Stimulated activated CD4-positive, alpha-beta T cell treated with anti-CD3 and anti-CD28 coated beads, Interleukin-12 subunit alpha, Interleukin-12 subunit beta, amount 100 ng/mL, for 24 hours (primary cell): Measurements from ENCODE around the gene TRAF3IP1.

Source experiments
- DNase-seq, 2 experiments: peaks; one replicate each; pipeline ENCODE4 v3.0.0-alpha.2; 2020; ENCODE audit warnings: low read depth in 2 of 2

Gene TRAF3IP1

DNA sequence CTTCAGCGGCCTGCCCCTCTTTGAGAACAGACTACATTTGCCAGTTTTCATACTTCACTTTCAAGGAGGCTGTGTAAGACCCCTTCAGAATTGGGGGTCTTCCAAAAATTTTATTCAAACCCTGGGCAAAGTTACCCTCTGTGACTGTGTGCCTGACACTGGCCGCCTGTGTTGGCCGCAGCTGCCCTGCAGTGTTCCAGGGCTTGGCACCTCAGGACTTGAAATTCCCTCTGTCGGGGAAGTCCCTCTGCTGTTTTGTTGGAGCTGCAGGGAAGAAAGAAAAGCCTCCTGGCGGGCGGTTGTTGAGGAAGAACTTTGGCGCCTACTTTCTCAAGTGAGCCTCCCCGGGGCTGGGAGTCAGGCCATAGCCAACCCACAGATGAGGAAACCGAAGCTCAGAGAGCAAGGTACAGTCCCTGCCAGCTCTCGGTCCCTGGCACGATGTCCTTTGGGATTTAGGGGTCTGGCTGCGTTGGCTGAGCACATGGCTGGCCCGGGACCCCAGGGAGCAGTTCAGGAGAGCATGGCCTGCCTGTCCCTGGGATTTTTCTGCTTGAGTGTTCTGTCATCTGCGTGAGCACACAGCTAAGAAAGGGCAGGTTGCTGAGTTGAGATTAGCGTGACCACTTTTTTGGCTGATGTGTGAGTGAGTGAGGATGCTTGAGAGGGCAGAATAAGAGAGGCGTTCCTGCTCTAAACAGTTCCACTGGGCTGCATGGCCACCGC lies 88.5 kb downstream of the TRAF3IP1 start:
- DNase-seq, result no peak

DNA sequence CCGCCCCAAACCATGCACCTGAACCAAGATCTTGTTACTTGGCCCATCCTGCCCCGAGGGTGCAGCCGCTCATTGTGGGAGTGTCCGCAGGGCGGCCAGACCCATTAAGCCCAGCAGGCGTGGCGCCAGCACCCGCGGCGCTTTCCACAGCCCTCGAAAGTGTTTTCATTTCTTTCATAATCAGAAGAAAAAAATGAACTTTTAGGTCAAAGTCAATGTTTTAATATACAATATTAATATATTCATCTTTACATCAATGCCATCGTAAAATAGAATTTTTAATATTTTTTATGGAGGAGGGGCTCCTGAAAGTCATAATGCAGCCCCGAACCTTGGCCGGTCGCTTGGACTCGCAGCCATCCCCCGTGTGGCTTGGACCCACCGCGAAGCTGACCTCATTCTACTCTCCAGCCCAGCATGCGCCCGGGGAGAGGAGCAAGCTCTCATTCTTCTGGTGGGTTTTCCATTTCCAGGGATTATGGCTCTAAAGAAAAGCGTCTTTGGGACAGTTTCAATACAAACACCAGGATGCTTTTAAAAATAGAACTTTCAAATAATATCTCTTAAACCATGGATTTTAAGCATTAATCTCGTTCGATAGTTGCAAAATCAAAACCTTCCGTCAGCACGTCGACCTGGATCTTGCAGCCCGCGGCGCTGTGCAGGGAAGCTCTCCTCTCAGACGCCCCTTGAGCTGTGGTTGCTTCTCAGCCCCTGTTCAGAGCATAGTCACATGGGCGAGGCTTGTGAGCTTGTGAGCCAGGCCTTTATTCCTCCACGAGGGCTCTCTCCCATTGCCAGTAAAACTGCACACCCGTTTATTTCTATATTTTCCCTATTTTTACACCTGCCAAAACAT lies 89.3 kb downstream of the TRAF3IP1 start:
- DNase-seq, result no peak

DNA sequence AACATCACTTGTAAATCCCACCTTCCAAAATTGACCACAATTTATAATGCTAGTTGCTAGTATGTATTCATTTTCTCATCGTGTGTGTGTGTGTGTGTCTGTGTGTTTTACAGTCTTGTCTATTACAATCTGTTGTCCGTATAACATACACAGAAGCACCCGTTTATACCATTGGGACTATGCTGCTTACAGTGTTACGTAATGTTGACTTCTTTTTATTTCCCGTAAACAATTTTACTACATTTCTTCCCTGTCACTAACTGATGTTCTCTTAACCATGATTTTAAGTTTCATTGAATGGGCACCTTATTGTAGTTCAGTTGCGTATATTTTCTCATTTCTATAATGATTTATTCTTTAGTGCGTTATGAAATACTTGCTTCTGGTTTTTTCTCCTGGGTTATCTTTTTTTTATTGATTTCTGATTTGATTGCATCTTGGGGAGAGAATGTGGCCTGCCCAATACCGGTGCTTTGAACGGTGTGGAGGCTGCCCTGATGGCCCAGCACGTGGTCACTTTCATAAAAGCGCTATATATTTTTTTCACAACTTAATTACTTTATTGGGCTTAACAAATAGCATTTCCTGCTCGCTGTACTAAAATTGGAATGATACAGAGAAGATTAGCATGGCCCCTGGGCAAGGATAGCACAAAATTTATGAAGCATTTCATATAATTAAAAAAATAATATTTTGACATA lies 91.9 kb downstream of the TRAF3IP1 start:
- DNase-seq, result no peak

DNA sequence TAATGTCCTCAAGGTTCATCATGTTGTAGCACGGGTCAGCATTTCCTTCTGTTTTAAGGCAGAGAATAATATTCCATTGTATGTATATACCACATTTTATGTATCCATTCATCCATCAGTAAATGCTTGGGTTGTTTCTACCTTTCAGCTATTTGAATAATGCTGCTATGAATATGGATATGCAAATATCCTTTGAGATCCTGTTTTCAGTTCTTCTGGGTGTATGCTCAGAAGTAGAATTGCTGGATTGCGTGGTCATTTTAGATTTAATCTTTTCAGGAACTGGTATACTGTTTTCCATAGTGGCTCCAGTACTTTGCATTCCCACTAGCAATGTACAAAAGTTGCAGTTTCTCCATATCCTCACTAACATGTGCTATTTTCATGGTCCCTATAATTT lies 93.0 kb downstream of the TRAF3IP1 start:
- DNase-seq, result no peak

DNA sequence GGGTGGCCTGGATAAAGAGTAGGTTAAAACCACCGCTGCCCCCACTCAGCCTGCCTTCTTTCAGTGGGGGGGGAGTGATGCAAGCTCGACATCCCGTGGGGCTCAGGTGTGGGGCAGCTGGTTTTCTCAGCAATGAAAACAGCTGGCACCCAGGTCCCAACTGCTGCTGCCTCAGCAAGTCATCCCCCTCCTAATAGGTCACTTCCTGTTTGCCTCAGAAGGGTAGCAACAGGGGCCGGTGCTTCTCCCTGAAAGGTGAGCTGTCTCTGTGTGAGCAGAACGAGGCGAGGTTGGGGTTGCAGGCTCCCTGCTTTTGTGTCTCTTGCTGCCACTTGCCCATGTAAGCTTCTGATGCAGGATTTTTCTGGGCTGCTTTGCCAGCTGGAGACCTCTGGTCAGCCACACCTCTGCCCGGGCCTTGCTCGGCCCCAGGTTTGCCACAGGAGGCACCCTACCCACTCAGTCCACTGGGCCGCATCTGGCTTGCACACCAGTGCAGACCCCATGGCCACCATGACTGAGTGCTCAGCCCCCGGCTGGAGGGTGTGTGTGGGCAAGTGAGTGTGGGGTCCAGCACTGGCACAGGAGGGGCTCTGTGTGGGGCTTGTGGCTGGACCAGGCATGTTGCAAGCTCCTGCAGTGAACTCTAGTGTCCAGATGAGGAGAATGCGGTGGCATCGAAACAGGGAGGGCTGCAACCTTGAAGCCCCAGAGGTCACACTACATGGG lies 94.9 kb downstream of the TRAF3IP1 start:
- no peak for DNase-seq

DNA sequence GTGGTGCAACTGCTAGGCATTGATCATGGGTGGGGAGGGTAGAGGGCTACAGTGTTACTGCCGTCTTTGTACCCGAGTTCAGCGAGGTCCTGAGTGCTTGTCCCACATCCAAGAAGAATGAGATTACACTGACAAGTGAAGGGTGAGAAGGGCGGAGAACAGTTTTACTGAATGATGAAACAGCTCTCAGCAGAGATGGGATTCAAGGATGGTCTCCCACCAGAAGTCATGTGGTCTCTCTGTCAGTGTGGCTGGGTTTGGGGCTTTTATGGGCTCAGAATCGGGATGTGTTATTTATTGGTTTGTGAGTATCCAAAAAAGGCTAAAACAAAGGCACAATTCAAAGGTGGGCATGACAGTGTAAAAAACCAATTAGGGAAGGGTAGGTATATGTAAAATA lies 95.6 kb downstream of the TRAF3IP1 start:
- DNase-seq, result no peak

DNA sequence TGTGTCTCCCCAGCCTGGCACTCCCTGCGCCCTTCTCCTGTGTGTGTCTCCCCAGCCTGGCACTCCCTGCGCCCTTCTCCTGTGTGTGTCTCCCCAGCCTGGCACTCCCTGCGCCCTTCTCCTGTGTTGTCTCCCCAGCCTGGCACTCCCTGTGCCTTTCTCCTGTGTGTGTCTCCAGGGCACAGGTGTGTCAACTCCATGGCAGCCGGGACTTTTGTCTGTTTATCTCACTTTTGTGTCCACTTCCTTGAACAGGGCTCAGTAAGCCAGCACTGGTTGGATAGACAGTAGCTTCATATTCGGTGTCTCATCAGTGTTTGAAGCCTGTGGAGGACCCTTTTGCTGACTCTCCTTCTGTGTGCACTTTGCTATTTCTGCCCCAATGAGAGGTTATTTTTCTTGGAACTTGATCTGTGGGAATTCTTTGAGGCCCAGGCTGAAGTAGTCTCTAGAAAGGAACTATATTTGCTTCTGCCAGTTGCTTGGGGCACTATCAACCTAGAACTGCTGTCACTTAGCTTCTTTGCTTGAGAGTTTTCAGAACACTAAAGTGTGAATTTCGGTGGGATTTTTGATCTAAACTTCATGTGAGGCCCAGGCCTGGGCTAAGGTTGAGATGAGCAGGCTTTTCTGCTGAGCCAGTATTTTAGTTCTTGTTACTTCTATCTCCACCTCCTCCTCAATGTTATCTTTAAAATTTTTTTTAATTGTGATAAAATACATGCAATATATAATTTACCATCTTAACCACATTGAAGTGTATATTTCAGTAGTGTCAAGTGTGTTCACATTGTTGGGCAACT lies 98.1 kb downstream of the TRAF3IP1 start:
- DNase-seq, result no peak

DNA sequence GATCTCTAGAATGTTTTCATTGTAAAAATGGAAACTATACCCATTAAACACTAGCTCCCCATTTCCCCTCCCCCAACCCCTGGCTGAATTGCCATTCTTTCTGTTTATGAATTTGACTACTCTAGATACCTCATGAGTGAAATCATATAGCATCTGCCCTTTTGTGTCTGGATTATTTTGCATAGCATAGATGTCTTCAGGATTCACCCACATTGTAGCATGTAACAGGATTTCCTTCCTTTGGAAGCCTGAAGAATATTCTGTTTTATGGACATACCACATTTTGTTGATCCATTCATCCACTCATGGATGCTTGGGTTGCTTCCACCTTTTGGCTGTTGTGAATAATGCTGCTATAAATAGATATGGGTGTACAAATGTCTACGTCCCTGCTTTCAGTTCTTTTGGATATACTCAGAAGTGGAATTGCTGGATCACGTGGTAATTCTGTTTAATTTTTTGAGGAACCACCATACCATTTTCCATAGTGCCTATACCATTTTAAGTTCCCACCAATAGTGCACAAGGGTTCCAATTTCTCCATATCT lies 98.8 kb downstream of the TRAF3IP1 start:
- no peak for DNase-seq

DNA sequence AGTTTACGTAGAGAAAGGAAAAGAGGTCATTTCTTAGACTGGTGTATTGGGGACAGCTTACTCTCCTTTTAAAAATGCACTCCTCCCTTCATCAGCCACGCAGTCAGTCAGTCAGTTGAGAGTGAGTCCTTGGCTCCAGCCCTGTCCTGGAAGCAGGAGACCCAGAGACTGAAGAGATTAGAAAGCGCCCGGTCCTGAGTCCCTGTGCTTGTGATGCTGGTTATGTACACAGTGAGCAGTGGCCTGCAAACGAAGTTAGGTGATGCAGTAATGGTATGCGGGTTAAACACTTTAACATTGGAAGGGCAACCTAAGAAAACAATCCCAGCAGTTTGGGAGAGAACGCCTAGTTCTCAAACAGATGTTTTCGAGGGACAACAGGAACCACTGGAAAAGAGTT lies 100.1 kb downstream of the TRAF3IP1 start:
- DNase-seq, result no peak

DNA sequence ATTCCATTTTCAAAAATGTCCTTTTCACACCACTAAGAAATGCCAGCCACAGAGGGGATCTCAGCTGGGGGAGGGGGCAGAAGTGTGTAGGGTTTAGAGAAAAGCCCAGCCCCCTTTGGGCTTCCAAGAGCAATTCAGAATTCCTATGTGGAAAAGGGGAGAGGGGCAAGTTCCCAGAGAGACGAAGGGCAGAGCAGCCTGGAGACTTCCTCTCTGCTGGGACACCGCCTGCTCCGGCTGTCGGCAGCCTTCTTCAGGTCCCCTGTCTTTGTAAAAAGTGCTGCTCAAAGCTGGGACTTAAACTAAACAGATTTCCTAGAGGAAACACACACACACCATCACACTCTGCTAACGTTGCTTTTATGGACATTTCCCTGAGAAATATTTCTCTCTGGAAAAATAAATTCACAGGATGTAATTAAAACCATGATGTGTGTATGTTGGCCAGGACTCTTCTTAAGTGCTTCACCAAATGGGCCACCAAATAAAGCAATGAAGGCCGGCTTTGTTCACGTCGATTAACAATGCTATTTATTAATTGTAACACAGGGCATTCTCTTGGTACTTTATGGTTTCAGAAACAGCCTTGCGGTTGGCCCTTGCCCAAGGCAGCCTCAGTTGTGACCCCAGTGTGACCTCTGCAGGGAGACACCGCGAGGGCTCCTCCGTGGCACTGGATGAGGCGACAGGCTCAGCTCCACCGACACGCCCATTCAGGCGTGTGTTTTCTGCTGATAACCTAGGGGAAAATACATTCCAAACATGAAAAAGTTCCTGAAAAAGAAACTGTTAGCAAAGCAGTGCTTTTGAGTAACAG lies 100.8 kb downstream of the TRAF3IP1 start:
- no peak for DNase-seq

DNA sequence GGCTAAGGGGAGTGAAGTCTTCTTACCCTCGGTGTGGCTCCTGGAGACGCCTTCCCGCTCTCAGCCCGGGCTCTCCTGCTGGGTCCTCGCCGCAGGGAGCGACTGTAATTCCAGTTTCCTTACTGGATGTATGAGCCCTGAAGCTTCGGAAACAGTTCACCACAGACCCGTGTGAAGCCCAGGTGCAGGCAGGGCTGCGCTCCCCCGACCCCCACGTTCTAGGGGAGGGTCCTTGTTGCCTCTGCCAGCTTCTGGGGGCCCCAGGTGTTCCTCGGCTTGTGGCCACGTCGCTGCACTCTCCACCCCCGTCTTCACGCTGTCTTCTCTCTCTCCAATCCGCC lies 101.3 kb downstream of the TRAF3IP1 start:
- DNase-seq, result no peak

DNA sequence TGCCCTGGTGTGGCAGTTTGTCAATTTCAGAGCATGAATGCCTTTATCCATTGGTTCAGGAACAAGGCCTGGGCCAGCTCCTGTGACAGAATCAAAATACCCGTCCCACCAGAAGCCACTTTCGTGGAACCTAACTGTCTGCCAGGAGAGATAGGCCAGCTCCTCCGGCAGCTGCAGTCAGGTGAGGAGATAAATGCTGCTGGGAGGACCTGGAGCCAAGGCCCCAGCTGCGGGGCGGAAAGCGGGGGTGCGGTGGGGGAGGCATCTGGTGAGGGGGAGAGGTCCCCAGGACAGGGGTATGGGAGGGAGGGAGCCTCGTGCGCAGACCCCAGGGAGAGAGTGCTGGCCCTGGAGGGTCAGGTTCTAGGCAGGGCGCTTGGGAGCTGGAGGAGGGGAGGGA lies 102.0 kb downstream of the TRAF3IP1 start:
- no peak for DNase-seq

DNA sequence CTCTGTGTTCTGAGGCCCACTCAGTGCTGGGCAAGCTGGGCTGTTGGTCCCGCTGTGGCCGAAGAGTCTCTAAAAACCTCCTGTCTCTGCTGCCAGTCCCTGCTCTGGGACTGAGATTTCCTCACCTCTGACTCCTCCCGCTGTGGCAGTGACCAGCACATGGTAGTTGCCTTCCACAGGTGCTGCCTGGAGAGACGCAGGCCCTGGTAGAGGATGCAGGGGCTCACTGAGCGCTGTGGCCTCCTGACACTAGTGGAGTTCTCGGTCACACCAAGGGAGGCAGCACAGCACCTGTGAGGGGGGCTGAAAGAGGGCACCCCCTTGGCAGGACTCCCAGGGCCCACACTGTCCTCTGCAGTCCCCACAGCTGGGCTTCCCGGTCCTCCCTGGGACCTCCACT lies 102.6 kb downstream of the TRAF3IP1 start:
- DNase-seq, result no peak

DNA sequence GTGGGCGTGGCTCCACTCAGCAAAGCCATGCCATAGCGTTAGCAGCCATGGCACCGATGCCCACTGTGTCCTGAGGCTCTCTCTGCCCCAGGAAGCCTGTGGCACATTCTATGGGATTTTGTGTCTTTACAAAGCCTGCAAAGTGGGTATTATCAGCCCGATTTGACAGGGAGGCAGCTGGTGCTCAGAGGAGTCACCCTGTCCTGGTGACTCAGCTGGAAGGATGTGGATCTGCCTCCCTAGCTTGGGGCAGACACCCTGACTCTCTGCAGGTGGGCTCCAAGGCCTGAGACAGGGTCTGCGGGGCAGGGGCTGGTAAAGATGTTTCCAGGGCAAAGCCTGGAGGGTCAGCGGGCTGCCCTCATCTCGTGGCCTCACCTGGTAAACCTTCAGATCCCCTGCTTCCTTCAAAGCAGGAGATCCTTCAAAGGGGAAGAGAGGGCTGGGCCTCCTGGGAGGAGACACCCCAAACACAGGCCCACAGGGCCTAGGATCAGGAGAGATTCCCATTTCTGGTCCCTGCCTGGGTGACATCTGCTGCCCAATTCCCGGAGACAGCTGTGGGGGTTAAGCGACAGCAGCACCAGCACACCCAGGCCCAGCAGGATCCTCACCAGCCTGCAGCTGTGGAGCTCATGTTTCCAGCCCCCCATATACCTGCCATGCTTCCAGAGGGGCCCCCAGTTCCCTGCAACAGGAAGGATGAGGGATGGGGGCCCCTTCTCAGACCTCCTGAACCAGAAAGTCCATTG lies 103.4 kb downstream of the TRAF3IP1 start:
- DNase-seq, result no peak

DNA sequence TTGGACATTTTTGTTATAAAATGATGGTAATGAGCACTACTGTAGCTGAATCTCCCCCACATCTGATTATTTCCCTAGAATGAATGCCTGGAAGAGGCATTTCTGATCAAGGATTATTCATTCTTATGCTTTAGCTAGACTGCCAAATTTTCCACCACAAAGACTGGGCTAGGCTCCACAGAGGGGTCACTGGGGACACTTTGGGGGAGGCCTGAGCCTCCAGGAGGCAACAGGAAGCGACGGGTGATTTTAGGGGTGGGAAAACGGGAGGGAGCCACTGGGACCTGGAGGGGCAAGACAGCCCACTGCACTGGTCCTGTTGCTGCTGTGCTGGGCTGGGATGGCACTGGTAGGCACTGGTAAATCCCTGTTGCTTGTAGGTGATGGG lies 104.0 kb downstream of the TRAF3IP1 start:
- no peak for DNase-seq

DNA sequence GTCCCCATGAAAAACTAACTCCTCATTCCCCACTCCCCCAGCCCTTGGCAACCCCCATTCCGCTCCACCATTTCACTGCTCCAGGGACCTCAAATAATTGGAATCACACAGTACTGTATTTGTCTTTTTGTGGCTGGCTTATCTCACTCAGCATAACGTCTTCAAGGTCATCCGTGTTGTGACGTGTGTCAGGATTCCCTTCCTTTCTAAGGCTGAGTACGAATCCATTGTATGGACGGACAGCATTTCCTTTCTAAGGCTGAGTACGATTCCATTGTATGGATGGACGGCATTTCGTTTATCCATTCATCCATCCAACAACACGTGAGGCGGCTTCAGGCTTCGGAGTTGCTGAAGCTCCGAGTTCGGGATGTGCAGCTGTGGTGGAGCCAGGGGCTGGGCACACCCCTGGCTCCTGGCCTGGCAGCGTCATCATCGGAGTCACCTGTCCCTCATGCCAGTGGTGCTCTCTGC lies 105.2 kb downstream of the TRAF3IP1 start:
- DNase-seq, result no peak

DNA sequence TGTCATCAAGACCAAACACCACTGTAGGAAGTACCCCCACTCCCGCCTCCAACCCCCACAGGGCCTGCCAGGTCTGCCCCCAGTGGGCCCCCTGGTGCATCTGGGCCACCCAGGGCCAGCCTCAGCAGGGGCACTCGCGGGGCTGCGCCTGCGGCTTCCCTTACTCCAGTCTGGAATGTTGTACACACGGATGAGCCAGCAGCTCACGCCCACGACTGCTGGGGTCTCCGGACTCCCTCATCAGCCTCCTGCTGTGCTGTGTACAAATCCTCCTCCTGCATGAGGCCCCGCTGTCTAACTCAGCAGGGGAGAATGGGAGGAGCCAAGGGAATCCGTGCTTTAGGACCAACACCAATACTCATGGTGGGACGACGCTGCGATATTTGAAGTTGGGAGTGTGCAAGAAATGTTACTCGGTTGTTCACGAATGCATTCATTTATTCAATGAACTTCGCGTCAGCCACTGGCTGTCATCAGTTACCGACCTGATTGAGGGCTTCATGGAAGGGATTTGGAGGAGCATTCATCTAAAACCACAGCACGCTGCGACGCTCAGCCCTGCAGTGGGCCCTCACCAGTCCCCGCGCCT lies 105.8 kb downstream of the TRAF3IP1 start:
- DNase-seq, result no peak

DNA sequence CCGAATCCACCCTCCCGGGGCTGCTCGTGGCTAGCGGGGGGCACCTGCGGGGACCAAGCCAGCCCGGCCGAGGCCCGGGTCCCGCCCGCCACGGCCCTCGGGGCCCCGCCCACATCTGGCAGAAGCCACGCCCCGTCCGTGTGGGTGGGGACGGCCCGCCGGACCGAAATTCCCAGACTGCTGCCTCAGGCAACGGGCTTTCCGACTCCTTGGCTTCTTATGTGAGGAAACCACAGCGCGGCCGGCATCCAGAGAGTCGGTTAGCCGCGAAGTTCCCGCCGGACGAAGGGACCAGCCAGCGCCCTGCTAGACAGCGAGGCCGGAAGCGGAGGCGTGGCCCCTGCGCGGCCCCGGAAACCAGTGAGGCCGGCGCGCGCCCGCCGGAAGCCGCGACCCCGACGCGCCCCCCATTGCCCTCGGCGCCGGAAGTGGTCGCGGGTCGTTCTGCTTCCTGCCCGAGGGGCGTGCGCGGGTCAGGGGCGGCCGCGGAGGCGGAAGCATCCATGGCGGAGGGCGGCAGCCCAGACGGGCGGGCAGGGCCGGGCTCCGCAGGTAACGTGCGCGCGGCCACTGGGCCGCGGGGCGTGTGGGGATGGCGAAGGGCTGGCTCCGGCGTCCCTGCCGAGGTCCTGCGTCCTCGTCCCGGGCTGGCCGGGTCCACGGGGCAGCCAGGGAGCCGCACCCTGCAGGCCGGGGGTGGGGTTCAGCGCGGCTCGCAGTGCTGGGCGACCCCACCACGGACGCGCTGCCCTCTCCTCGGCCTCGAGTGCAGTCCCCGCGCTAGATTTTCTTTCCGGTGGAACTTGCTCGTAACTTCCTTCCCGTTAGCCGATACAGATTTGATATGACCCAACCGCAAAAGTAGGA lies 106.5 kb downstream of the TRAF3IP1 start, which contains the start of gene ASB1:
Gene ASB1 (plus strand): TSS at position 360 of the 867 bp plus-strand sequence. CDS start 144 bp downstream, at position 504.
- peak; percentile 62 to 74 for DNase-seq
